Measurements from ENCODE around the gene MOB1A.

DNA sequence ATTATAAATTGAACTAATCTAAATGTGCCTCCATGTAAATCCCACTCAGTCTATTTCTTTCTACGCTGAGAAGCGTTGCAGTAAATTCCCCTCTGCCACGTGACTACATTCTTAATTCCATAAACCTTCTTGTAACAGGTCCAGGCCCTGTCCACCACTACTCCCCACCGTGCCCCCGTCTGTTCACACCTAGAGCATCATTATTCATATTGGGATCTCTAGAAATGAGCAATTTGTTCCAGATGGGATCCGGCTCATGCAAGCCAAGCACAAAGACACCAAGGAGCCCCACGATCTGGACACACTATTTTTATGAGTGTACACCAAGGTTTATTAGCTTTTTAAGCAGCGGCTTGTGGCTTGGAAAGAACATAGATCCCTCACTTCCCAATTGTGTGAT is 69.1 kb downstream of the MOB1A start:
- TF ChIP-seq, protein P1, sequence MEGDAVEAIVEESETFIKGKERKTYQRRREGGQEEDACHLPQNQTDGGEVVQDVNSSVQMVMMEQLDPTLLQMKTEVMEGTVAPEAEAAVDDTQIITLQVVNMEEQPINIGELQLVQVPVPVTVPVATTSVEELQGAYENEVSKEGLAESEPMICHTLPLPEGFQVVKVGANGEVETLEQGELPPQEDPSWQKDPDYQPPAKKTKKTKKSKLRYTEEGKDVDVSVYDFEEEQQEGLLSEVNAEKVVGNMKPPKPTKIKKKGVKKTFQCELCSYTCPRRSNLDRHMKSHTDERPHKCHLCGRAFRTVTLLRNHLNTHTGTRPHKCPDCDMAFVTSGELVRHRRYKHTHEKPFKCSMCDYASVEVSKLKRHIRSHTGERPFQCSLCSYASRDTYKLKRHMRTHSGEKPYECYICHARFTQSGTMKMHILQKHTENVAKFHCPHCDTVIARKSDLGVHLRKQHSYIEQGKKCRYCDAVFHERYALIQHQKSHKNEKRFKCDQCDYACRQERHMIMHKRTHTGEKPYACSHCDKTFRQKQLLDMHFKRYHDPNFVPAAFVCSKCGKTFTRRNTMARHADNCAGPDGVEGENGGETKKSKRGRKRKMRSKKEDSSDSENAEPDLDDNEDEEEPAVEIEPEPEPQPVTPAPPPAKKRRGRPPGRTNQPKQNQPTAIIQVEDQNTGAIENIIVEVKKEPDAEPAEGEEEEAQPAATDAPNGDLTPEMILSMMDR (IDR thresholded peaks at IDR 0.05 in 2 of 3, conservative IDR thresholded peaks at IDR 0.05 in 1 of 3; ENCODE audit: borderline replicate concordance in 1 of 3, insufficient read depth in 1 of 3, low read depth in 2 of 3, low read length in 2 of 3) = no peak
- TF ChIP-seq POLR2A (IDR thresholded peaks at IDR 0.05; ENCODE audit: borderline replicate concordance, extremely low read depth, insufficient read depth, insufficient read length) (no peak), RAD21 (IDR thresholded peaks at IDR 0.05; ENCODE audit: low read depth) (no peak), SIN3A (IDR thresholded peaks at IDR 0.05; ENCODE audit: low read depth) (no peak), CEBPB (IDR thresholded peaks at IDR 0.05; ENCODE audit: low read depth) (no peak), SP1 (IDR thresholded peaks at IDR 0.05; ENCODE audit: low read depth) (no peak), EZH2 (IDR thresholded peaks at IDR 0.05) (no peak), POLR2AphosphoS5 (IDR thresholded peaks at IDR 0.05; ENCODE audit: low read depth, low read length) (no peak), JUND (IDR thresholded peaks at IDR 0.05) (no peak)
- TF ChIP-seq, protein P2, sequence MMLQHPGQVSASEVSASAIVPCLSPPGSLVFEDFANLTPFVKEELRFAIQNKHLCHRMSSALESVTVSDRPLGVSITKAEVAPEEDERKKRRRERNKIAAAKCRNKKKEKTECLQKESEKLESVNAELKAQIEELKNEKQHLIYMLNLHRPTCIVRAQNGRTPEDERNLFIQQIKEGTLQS (IDR thresholded peaks at IDR 0.05) = no peak
- TF ChIP-seq, protein P3, sequence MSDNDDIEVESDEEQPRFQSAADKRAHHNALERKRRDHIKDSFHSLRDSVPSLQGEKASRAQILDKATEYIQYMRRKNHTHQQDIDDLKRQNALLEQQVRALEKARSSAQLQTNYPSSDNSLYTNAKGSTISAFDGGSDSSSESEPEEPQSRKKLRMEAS (IDR thresholded peaks at IDR 0.05) = no peak
